Skeletal muscle tissue (tissue), 4 donors: Measurements from ENCODE around the gene TENT4A. TPM values are rescaled to one million over a fixed set of nuclear protein-coding genes. Genes with fewer than 3 reads are reported as not detected.

Experiments used
- H3K27ac ChIP-seq: one replicate; pipeline ENCODE4 v1.7.0; 2013; ENCODE audit warnings: mild to moderate bottlenecking, low read depth, low read length, inconsistent platforms
- H3K27me3 ChIP-seq, 3 donors: one replicate each; pipeline ENCODE4 v1.7.0; 2013; ENCODE audit warnings: low read length in 3 of 3; ENCODE audit not compliant: control insufficient read depth in 3 of 3, insufficient read depth in 3 of 3
- H3K36me3 ChIP-seq, 3 donors: one replicate each; pipeline ENCODE4 v1.7.0; 2013; ENCODE audit warnings: low read length in 3 of 3; ENCODE audit not compliant: control insufficient read depth in 3 of 3, insufficient read depth in 3 of 3
- H3K4me1 ChIP-seq, 3 donors: one replicate each; pipeline ENCODE4 v1.7.0; 2013; ENCODE audit warnings: low read length in 3 of 3, mild to moderate bottlenecking in 3 of 3; ENCODE audit not compliant: control insufficient read depth in 3 of 3, insufficient read depth in 3 of 3
- H3K4me3 ChIP-seq, 3 donors: one replicate each; pipeline ENCODE4 v1.7.0; 2013; ENCODE audit warnings: low read length in 3 of 3
- H3K9ac ChIP-seq, 3 donors: one replicate each; pipeline ENCODE4 v1.7.0; 2013; ENCODE audit warnings: low read length in 3 of 3, mild to moderate bottlenecking in 3 of 3, moderate library complexity in 2 of 3, low read depth in 1 of 3
- H3K9me3 ChIP-seq, 3 donors: one replicate each; pipeline ENCODE4 v1.7.0; 2013; ENCODE audit warnings: low read length in 3 of 3; ENCODE audit not compliant: control insufficient read depth in 3 of 3
- total RNA-seq: library from RNA; depleted of rRNA; stranded (reverse); fragments of >200 nt; gene quantifications from one replicate; pipeline ENCODE4 v1.2.3, GENCODE V29; 2014
- donor health status: Osteomylitis.

TENT4A gene
- total RNA-seq, 1 donor from 2014 or later: 15.1 TPM

DNA sequence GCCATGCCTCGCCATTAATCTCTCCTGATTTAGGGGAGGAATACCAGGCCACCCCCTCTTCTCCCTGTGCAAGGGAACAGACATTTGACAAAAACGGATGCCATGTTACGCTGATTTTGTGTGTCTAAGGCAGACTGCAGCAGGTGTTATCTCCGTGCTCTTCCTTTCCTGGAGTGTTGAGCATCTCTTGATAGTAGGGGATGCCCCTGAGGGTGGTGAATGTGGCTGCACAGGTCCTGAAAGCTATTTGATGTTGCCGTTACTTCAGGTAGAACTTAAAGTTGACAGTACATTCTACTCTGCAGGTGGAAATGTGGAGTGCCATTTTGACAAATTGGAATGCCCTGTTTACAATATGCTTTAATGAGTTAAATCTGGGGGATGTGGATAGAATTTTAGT is 21.5 kb downstream of the TENT4A start:
- Histone ChIP-seq H3K9ac (no peak overlapping the region), H3K9me3 (no peaks in the 10 kb centered on the region), H3K4me1 (peaks cover 37 to 59% (median 51%) of the 10 kb centered on the region in 3 donors), H3K27ac (no peak overlapping the region), H3K4me3 (no peak overlapping the region), H3K36me3 (peaks cover 16 to 19% (median 18%) of the 10 kb centered on the region in 3 donors), H3K27me3 (no peaks in the 10 kb centered on the region)

DNA sequence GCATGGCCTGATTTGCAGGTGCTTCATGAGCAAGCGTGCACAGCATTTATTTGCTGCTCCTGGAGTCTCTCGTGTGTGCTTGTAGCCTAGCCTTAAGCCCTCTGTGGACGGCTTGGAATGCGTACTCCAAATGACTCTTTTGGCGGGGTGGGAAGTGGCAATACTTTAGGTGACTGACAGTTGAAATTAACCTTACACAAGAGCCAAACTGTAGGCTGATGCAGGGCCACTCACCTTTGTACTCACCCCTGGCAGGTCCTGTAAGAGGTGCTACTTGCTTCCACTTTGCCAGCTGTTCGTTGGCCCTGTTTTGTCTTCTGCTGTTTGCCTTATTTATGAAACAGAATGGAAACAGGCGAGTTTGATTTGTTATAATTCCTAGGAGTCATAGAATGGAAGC is 22.9 kb downstream of the TENT4A start:
- peaks cover 22 to 32% (median 28%) of the 10 kb centered on the region in 3 donors for H3K36me3 ChIP-seq
- H3K9me3 ChIP-seq: no peaks in the 10 kb centered on the region
- no peak overlapping the region for H3K9ac ChIP-seq
- H3K4me3 ChIP-seq: no peak overlapping the region
- H3K27me3 ChIP-seq: no peaks in the 10 kb centered on the region
- H3K27ac ChIP-seq: no peak overlapping the region
- H3K4me1 ChIP-seq: peaks cover 30 to 47% (median 45%) of the 10 kb centered on the region in 3 donors

DNA sequence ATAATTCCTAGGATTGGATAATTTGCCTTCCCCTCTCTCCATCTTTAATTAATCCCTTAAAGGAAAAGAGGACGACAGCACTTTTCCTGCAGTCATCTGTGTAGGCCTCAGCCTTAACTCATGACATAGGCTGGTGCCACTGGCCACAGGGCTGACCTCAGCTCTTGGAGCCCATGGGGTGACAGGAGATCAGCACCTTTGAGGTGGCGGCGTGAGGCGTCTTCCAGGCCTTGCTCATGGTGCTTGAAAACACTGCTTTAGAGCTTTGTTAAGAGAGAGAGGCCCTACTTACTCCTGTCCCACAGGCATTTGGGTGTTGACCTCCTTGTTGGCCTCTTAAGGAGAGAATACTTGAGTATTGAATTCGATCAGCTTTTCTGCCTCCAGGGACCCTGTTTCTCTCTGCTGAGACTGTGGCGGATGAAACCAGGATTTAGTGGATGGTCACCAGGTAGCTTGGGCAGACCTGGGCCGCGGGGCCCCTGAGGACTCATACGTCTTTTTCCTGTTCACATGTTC is 23.4 kb downstream of the TENT4A start:
- Histone ChIP-seq H3K9me3 (no peaks in the 10 kb centered on the region), H3K36me3 (peaks cover 22 to 37% (median 28%) of the 10 kb centered on the region in 3 donors), H3K4me3 (no peak overlapping the region), H3K27me3 (no peaks in the 10 kb centered on the region), H3K27ac (no peak overlapping the region), H3K4me1 (peaks cover 30 to 43% (median 43%) of the 10 kb centered on the region in 3 donors), H3K9ac (no peak overlapping the region)

DNA sequence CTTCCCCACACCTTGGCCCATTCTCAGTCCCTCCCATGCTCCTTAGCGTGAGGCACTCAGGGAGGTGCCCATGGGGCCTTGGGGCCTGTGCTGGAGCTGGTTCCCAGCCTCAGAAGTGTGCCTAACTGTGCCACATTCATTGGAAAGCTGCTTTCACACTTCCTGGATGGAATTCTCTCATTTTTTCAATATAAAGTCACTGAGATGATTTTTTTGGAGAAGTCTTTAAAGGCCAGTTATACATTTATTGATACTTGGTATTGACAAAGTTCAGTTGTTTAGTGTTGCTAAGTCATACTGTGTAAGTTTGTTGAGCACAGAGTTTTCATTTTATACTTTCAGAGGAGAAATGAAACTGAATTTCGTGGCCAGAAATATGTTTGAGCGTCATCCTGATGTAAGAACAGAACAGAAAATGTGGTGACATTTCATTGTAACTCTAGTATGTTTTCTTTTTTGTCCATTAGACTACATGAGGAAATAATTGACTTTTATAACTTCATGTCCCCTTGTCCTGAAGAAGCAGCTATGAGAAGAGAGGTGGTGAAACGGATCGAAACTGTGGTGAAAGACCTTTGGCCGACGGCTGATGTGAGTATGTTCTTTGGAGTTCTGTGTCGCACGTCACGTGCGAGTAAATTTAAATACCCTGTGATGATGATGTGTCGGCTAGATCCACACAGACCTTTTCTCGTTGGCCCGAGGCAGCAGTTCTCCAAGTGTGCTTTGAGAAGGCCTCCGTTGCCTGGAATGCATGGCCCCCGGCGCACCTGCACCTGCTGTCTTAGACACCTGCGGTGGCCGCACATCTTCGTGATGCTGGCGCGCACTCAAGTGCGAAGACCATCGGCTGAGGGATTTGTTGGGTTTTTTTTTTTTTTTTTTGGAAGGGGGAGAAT is 24.1 kb downstream of the TENT4A start:
- Histone ChIP-seq H3K27ac (no peak overlapping the region), H3K9ac (no peak overlapping the region), H3K36me3 (peaks cover 26 to 38% (median 28%) of the 10 kb centered on the region in 3 donors), H3K4me1 (peaks cover 24 to 36% (median 36%) of the 10 kb centered on the region in 3 donors), H3K27me3 (no peaks in the 10 kb centered on the region), H3K9me3 (no peaks in the 10 kb centered on the region), H3K4me3 (no peak overlapping the region)

DNA sequence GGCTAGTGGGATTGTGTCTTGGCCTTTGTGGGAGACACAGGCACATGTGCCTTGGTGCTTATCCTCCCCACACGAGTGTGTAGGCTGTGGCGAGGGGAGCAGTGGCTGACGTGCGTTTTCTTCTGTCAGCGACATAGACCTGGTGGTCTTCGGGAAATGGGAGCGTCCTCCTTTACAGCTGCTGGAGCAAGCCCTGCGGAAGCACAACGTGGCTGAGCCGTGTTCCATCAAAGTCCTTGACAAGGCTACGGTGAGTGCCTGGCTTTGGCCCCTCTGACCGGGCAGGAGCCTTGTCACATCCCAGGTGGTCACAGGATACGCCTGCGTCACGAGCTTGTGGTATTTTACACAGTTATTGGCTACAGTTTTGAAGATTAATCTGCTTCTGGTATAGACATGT is 26.4 kb downstream of the TENT4A start:
- Histone ChIP-seq H3K36me3 (peaks cover 36 to 55% (median 41%) of the 10 kb centered on the region in 3 donors), H3K4me3 (no peak overlapping the region), H3K4me1 (peaks cover 7 to 17% (median 17%) of the 10 kb centered on the region in 3 donors), H3K9ac (no peak overlapping the region), H3K9me3 (no peaks in the 10 kb centered on the region), H3K27me3 (no peaks in the 10 kb centered on the region), H3K27ac (no peak overlapping the region)

DNA sequence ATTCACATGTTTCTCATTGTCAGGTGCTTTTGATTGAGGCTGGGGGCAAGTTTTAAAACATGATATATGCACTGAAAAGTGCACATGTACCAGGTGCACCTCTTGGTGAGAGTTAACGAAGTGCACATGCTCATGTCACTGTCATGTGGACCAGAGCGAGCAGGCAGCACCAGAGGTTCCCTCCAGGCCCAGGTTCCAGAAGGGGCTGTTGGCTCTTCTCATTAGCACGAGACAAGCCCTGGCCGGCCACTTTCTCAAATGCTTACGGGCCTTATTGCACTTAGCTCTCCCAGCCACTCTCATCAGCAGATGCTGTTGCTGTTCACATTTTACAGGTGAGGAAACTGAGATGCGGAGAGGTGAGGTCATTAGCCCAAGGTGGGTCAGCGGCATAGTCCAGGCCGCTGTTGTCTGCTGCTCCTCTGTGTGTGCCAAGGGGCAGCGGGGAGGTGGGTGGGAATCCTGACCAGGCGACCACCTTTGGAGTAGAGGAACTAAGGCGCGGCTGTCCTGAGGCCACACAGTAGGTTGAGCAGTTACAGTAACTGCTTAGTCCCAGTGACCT is 27.4 kb downstream of the TENT4A start:
- Histone ChIP-seq H3K4me1 (peaks cover 0 to 17% (median 15%) of the 10 kb centered on the region in 3 donors), H3K27ac (no peak overlapping the region), H3K9me3 (no peaks in the 10 kb centered on the region), H3K36me3 (peaks cover 36 to 55% (median 41%) of the 10 kb centered on the region in 3 donors), H3K27me3 (no peaks in the 10 kb centered on the region), H3K4me3 (no peak overlapping the region), H3K9ac (no peak overlapping the region)

DNA sequence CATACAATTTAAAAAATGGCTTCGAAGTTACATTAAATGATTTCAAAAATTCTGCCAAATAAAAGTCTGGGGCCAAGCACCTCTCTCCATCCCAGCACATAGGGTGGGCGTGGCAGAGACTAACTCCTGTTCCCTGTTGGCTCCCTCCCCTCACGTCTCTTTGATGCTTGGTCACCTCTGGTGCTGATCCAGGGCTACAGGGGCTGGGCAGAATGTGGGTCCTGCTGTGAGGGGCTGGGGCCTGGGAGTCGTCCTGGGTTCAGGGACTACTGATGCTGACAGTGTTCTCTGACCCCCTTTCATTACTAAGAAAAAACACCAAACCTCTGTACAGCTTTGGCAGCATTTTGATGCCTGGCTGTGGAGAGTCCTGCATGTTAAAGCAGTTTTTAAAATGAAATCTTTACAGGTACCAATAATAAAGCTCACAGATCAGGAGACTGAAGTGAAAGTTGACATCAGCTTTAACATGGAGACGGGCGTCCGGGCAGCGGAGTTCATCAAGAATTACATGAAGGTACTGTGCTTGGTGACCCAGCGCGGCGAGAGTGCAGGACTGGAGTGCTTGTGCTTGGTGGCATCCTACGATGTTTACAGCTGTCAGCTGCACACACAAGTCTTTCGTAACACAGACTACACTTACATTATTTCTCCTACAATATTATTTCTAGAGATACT is 29.0 kb downstream of the TENT4A start:
- H3K27ac ChIP-seq: no peak overlapping the region
- no peaks in the 10 kb centered on the region for H3K27me3 ChIP-seq
- no peak overlapping the region for H3K9ac ChIP-seq
- H3K4me3 ChIP-seq: no peak overlapping the region
- no peaks in the 10 kb centered on the region for H3K9me3 ChIP-seq
- peaks cover 0 to 8% (median 5%) of the 10 kb centered on the region in 3 donors for H3K4me1 ChIP-seq
- peaks cover 36 to 55% (median 47%) of the 10 kb centered on the region in 3 donors for H3K36me3 ChIP-seq

DNA sequence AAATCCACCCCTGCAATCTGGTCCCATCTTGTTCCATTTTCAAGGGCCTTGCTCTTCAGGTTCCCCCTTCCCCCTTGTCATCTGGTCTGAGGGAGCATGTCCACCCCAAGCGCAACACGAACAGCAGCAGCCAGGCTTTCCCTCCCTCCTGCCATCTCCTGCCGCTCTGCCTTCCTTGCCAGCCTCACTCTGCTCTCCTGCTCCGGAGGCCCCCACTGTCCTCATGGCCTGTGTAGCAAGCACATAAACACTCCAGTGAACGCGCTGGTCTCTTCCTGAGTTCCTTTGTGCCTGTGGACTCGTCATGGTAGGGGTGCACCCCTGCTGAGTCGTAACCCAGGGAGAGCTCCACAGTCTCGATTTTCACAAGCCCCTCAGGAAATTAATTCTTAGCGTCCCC is 29.9 kb downstream of the TENT4A start:
- H3K27me3 ChIP-seq: no peaks in the 10 kb centered on the region
- H3K9ac ChIP-seq: no peak overlapping the region
- H3K4me1 ChIP-seq: peaks cover 0 to 8% (median 5%) of the 10 kb centered on the region in 3 donors
- H3K9me3 ChIP-seq: no peaks in the 10 kb centered on the region
- H3K4me3 ChIP-seq: no peak overlapping the region
- H3K27ac ChIP-seq: no peak overlapping the region
- H3K36me3 ChIP-seq: peaks cover 32 to 53% (median 48%) of the 10 kb centered on the region in 3 donors

DNA sequence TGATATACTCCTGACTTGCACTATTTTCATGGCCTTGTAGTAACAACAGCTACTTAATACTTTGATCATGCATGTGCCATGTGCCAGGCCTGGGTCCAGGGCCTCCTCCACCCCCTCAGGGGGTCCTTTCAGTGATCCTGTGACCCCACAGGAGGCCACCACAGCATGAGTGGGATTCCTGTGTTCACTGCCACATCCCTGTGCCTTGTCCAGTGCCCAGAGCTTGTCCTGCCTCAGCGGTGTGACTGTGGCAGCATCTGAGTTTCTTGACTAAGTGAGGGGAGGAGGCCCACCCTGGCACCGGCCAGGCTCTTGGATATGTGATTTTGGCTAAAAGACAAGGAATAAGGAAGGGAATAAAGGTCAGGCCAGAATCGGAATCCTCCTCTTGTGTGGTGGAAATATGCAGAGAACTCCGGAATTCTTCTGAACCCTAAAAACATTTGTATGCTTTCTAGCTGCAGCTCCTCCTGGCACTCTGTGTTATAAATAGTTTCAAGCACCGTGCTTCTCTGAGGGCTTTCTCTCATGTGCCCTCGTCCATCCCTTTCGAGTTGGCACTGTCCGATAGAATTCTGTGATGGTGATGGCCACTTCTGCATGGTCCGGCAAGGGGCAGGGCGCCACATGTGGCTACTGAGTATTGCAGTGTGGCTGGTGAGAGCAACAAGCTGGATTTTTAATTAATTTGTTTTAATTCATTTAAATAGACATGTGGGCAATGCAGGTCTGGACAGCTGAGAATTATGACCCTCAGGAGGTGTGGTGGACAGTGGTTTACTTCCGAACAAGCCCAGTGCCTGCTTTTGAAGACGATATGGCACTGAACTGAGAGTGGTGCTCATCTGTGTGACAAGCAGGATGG is 31.8 kb downstream of the TENT4A start:
- Histone ChIP-seq H3K27me3 (no peaks in the 10 kb centered on the region), H3K27ac (no peak overlapping the region), H3K36me3 (peaks cover 34 to 52% (median 47%) of the 10 kb centered on the region in 3 donors), H3K9me3 (no peaks in the 10 kb centered on the region), H3K4me1 (peaks cover 0 to 8% (median 5%) of the 10 kb centered on the region in 3 donors), H3K9ac (peak overlapping the region in 2 of 3 donors; percentile 10 to 45), H3K4me3 (no peak overlapping the region)
